ENCODE measurements around the gene NOP56.

- TF ChIP-seq BCL11A (IDR thresholded peaks at IDR 0.05; ENCODE audit: low read depth in 2 of 2, low read length in 2 of 2) (no peak), RNF2 (IDR thresholded peaks at IDR 0.05; ENCODE audit: borderline replicate concordance, low read depth, low read length, missing control alignments, poor library complexity, severe bottlenecking) (no peak), JUN (IDR thresholded peaks at IDR 0.05; ENCODE audit: low read depth, low read length) (no peak), TEAD4 (IDR thresholded peaks at IDR 0.05; ENCODE audit: low read depth, low read length) (no peak)
Measured at GRCh38 chr20:2690718-2691117, 38.3 kb downstream of the NOP56 start.
